Measurements from ENCODE around the gene FRMD4A. TPM values are rescaled to one million over a fixed set of nuclear protein-coding genes. Genes with fewer than 3 reads are reported as not detected.

Gene FRMD4A
- total RNA-seq, 1 experiment from 2014 or later: not detected

DNA sequence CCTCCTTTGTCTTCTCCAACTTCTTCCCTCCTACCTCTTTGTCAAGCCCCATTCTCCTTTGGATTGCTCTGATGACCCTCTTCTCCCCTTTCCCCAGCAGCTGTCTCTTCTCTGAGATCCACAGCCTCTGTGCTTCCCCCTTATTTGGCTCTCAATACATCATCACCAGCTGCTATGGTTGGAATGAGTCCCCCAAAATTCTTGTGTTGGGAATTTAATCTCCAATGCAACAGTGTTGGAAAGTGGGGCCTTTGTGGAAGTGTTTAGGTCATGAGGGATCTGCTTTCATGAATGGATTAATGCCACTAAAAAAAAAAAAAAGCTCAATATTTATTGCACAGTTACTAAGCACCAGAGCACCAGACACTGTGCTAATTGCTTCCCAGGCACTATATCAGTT lies 39.2 kb upstream of the FRMD4A start:
- Histone ChIP-seq H4K20me1 (ENCODE audit: insufficient read depth, low read depth, low read length) (no peaks in the 10 kb centered on the region), H3K27ac (ENCODE audit: low read length) (no peak overlapping the region), H2AFZ (ENCODE audit: low read length) (no peak overlapping the region), H3K27me3 (ENCODE audit: low read length) (no peaks in the 10 kb centered on the region), H3K79me2 (ENCODE audit: low read length) (no peaks in the 10 kb centered on the region), H3K4me2 (ENCODE audit: low read depth, low read length, poor library complexity, severe bottlenecking) (no peak overlapping the region), H3K9me2 (replicated peaks; ENCODE audit: insufficient read depth, low read length) (no peaks in the 10 kb centered on the region), H3K9me3 (ENCODE audit: low read length) (no peaks in the 10 kb centered on the region), H3K9ac (ENCODE audit: low read length) (no peak overlapping the region), H3K4me3 (ENCODE audit: low read length) (no peak overlapping the region), H3K4me1 (ENCODE audit: low read length) (no peaks in the 10 kb centered on the region), H3K36me3 (ENCODE audit: insufficient read depth, low read length) (no peaks in the 10 kb centered on the region)
- DNase-seq: no peak

- Histone ChIP-seq H3K27ac (ENCODE audit: low read length) (no peak overlapping the region), H3K4me2 (ENCODE audit: low read depth, low read length, poor library complexity, severe bottlenecking) (no peak overlapping the region), H3K36me3 (ENCODE audit: insufficient read depth, low read length) (no peaks in the 10 kb centered on the region), H3K4me3 (ENCODE audit: low read length) (no peak overlapping the region), H3K9ac (ENCODE audit: low read length) (no peak overlapping the region), H3K79me2 (ENCODE audit: low read length) (no peaks in the 10 kb centered on the region), H3K27me3 (ENCODE audit: low read length) (no peaks in the 10 kb centered on the region), H3K9me3 (ENCODE audit: low read length) (no peaks in the 10 kb centered on the region), H2AFZ (ENCODE audit: low read length) (no peak overlapping the region), H4K20me1 (ENCODE audit: insufficient read depth, low read depth, low read length) (no peaks in the 10 kb centered on the region), H3K4me1 (ENCODE audit: low read length) (no peaks in the 10 kb centered on the region), H3K9me2 (replicated peaks; ENCODE audit: insufficient read depth, low read length) (no peaks in the 10 kb centered on the region)
- DNase-seq: no peak
Observed at GRCh38 chr10:14366760-14367159, 36.0 kb upstream of the FRMD4A start.

GRCh38 chr10:14365266-14365665 lies 34.5 kb upstream of the FRMD4A start:
- Histone ChIP-seq H3K4me3 (ENCODE audit: low read length) (no peak overlapping the region), H3K4me2 (ENCODE audit: low read depth, low read length, poor library complexity, severe bottlenecking) (no peak overlapping the region)

GRCh38 chr10:14362104-14362503 lies 31.4 kb upstream of the FRMD4A start:
- Histone ChIP-seq H4K20me1 (ENCODE audit: insufficient read depth, low read depth, low read length) (no peaks in the 10 kb centered on the region), H3K27ac (ENCODE audit: low read length) (no peak overlapping the region), H3K4me2 (ENCODE audit: low read depth, low read length, poor library complexity, severe bottlenecking) (no peak overlapping the region), H3K9me3 (ENCODE audit: low read length) (no peaks in the 10 kb centered on the region), H2AFZ (ENCODE audit: low read length) (no peak overlapping the region), H3K9me2 (replicated peaks; ENCODE audit: insufficient read depth, low read length) (no peaks in the 10 kb centered on the region), H3K36me3 (ENCODE audit: insufficient read depth, low read length) (no peaks in the 10 kb centered on the region), H3K4me1 (ENCODE audit: low read length) (no peaks in the 10 kb centered on the region), H3K9ac (ENCODE audit: low read length) (no peak overlapping the region), H3K4me3 (ENCODE audit: low read length) (no peak overlapping the region), H3K27me3 (ENCODE audit: low read length) (no peaks in the 10 kb centered on the region), H3K79me2 (ENCODE audit: low read length) (no peaks in the 10 kb centered on the region)
- DNase-seq: no peak

More at GRCh38 chr10:14365266-14365665, 34.5 kb upstream of the FRMD4A start:
- H3K36me3 ChIP-seq (ENCODE audit: insufficient read depth, low read length): no peaks in the 10 kb centered on the region
- no peak overlapping the region for H3K9ac ChIP-seq (ENCODE audit: low read length)
- H3K9me2 ChIP-seq (replicated peaks; ENCODE audit: insufficient read depth, low read length): no peaks in the 10 kb centered on the region
- no peak overlapping the region for H2AFZ ChIP-seq (ENCODE audit: low read length)
- H3K79me2 ChIP-seq (ENCODE audit: low read length): no peaks in the 10 kb centered on the region
- no peaks in the 10 kb centered on the region for H4K20me1 ChIP-seq (ENCODE audit: insufficient read depth, low read depth, low read length)
- H3K9me3 ChIP-seq (ENCODE audit: low read length): no peaks in the 10 kb centered on the region
- H3K27ac ChIP-seq (ENCODE audit: low read length): no peak overlapping the region
- no peaks in the 10 kb centered on the region for H3K4me1 ChIP-seq (ENCODE audit: low read length)
- no peak for DNase-seq
- H3K27me3 ChIP-seq (ENCODE audit: low read length): no peaks in the 10 kb centered on the region

DNA sequence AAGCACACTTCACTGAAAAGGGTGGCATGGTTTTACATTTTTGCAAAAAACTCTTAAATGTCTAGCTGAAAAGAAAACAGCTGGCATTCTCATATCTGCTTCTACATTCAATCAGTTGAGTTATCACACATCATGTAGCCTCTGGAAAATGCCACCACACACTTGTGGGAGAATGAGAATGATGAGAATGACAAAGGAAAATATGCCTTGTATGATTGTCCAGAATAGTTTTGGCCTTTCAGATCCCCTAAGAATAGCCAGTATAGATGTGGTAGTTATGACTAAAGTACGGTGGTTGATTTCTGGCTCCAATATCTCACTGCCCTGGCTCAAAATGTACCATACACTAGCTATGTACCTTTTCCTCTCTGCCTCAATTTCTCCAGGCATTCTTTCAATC lies 30.2 kb upstream of the FRMD4A start:
- Histone ChIP-seq H3K9ac (ENCODE audit: low read length) (no peak overlapping the region), H4K20me1 (ENCODE audit: insufficient read depth, low read depth, low read length) (no peaks in the 10 kb centered on the region), H3K36me3 (ENCODE audit: insufficient read depth, low read length) (no peaks in the 10 kb centered on the region), H3K27ac (ENCODE audit: low read length) (no peak overlapping the region), H3K9me2 (replicated peaks; ENCODE audit: insufficient read depth, low read length) (no peaks in the 10 kb centered on the region), H3K4me2 (ENCODE audit: low read depth, low read length, poor library complexity, severe bottlenecking) (no peak overlapping the region), H3K27me3 (ENCODE audit: low read length) (no peaks in the 10 kb centered on the region), H3K9me3 (ENCODE audit: low read length) (no peaks in the 10 kb centered on the region), H3K4me3 (ENCODE audit: low read length) (no peak overlapping the region), H3K4me1 (ENCODE audit: low read length) (no peaks in the 10 kb centered on the region), H3K79me2 (ENCODE audit: low read length) (no peaks in the 10 kb centered on the region), H2AFZ (ENCODE audit: low read length) (no peak overlapping the region)
- no peak for DNase-seq

- Histone ChIP-seq H4K20me1 (ENCODE audit: insufficient read depth, low read depth, low read length) (no peaks in the 10 kb centered on the region), H3K4me2 (ENCODE audit: low read depth, low read length, poor library complexity, severe bottlenecking) (no peak overlapping the region), H3K9me2 (replicated peaks; ENCODE audit: insufficient read depth, low read length) (no peaks in the 10 kb centered on the region), H3K79me2 (ENCODE audit: low read length) (no peaks in the 10 kb centered on the region), H3K9me3 (ENCODE audit: low read length) (no peaks in the 10 kb centered on the region), H3K9ac (ENCODE audit: low read length) (no peak overlapping the region), H3K4me1 (ENCODE audit: low read length) (no peaks in the 10 kb centered on the region), H3K4me3 (ENCODE audit: low read length) (no peak overlapping the region), H3K27ac (ENCODE audit: low read length) (no peak overlapping the region), H2AFZ (ENCODE audit: low read length) (no peak overlapping the region), H3K36me3 (ENCODE audit: insufficient read depth, low read length) (no peaks in the 10 kb centered on the region), H3K27me3 (ENCODE audit: low read length) (no peaks in the 10 kb centered on the region)
- peak; percentile 21 for DNase-seq
Observed at GRCh38 chr10:14360515-14360914, 29.8 kb upstream of the FRMD4A start.

DNA sequence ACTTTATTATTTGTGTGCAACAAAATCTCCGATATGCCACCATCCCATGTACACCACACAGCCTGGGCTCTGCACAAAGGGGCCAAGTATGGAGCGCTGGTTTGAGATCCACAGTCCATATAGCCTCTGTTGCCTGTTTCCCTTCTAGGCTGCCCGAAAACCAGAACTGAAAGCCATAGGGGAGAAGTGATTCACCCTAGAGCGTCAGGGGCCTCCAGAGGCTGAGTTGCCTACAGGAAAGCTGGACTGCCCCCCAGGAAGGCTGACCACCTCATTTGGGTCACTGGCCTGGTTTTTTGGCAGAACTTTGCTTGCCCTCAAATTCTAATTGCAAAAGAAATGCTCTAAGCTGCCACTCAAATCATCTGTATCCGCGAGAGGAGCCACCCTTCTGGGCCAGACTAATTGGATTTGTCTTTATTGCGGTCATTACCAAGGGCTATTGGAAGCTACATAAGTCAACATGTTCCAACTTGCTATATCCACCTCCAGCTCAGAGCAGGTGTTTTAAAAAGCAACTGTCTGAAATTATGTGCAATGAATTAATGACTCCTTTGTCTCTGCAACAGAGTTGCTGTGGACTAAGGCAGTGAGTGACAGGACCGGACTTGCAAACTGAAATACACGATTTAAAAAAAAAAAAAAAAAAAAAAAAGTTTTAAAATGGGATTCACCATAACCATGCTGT lies 28.3 kb upstream of the FRMD4A start:
- Histone ChIP-seq H3K27me3 (ENCODE audit: low read length) (no peaks in the 10 kb centered on the region), H3K9me3 (ENCODE audit: low read length) (no peaks in the 10 kb centered on the region), H3K4me2 (ENCODE audit: low read depth, low read length, poor library complexity, severe bottlenecking) (no peak overlapping the region), H3K27ac (ENCODE audit: low read length) (no peak overlapping the region), H2AFZ (ENCODE audit: low read length) (no peak overlapping the region), H3K9ac (ENCODE audit: low read length) (no peak overlapping the region), H3K9me2 (replicated peaks; ENCODE audit: insufficient read depth, low read length) (no peaks in the 10 kb centered on the region), H3K36me3 (ENCODE audit: insufficient read depth, low read length) (no peaks in the 10 kb centered on the region), H3K4me1 (ENCODE audit: low read length) (no peaks in the 10 kb centered on the region), H3K79me2 (ENCODE audit: low read length) (no peaks in the 10 kb centered on the region), H4K20me1 (ENCODE audit: insufficient read depth, low read depth, low read length) (no peaks in the 10 kb centered on the region), H3K4me3 (ENCODE audit: low read length) (no peak overlapping the region)
- peak; percentile 21 for DNase-seq

- no peaks in the 10 kb centered on the region for H3K9me3 ChIP-seq (ENCODE audit: low read length)
- H3K9ac ChIP-seq (ENCODE audit: low read length): no peak overlapping the region
- H3K27me3 ChIP-seq (ENCODE audit: low read length): no peaks in the 10 kb centered on the region
- DNase-seq: no peak
- no peaks in the 10 kb centered on the region for H3K79me2 ChIP-seq (ENCODE audit: low read length)
- no peaks in the 10 kb centered on the region for H3K9me2 ChIP-seq (replicated peaks; ENCODE audit: insufficient read depth, low read length)
- H2AFZ ChIP-seq (ENCODE audit: low read length): no peak overlapping the region
- no peak overlapping the region for H3K4me3 ChIP-seq (ENCODE audit: low read length)
- no peak overlapping the region for H3K4me2 ChIP-seq (ENCODE audit: low read depth, low read length, poor library complexity, severe bottlenecking)
- no peaks in the 10 kb centered on the region for H3K4me1 ChIP-seq (ENCODE audit: low read length)
- H4K20me1 ChIP-seq (ENCODE audit: insufficient read depth, low read depth, low read length): no peaks in the 10 kb centered on the region
- no peaks in the 10 kb centered on the region for H3K36me3 ChIP-seq (ENCODE audit: insufficient read depth, low read length)
- no peak overlapping the region for H3K27ac ChIP-seq (ENCODE audit: low read length)
Observed at GRCh38 chr10:14356921-14357320, 26.2 kb upstream of the FRMD4A start.

All from Karpas-422 (cell line).